ENCODE data around the gene CD300C.

The CD300C gene

DNA sequence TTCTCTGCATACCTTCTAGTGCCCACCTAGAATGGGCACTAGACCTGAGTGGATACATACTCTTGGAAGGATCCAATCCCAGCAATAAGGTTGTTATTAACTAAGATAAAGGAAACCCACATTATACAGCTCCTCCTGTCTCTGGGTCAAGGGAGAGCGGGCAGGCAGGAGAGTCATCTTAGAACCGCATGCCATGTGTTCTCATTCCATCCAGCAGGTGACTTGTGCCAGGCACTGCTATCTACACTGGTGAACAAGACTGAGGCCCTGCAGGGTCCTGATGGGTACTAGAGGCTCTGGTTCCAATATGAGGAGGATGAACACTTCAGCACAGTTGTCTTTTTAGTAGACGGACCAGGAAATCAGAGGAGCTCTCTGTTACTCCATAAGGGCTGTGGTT lies 27.3 kb upstream of the CD300C start:
- Histone ChIP-seq H4K20me1 (ENCODE audit: control insufficient read depth, insufficient read depth, low read depth, low read length) (no peaks in the 10 kb centered on the region), H3K4me3 (ENCODE audit: low read length) (no peak overlapping the region), H3K9me3 (ENCODE audit: control insufficient read depth, insufficient read depth, low read length) (no peaks in the 10 kb centered on the region), H3K4me2 (ENCODE audit: low read length) (no peak overlapping the region), H3K27ac (ENCODE audit: low read depth, low read length) (no peak overlapping the region), H3K36me3 (ENCODE audit: control insufficient read depth, low read length) (no peaks in the 10 kb centered on the region), H3F3A (ENCODE audit: control insufficient read depth, insufficient read depth) (no peaks in the 10 kb centered on the region), H3K9me2 (replicated peaks; ENCODE audit: control insufficient read depth, low read length) (no peaks in the 10 kb centered on the region), H3K4me1 (ENCODE audit: control insufficient read depth, low read length) (no peaks in the 10 kb centered on the region), H3K27me3 (ENCODE audit: control insufficient read depth, low read length) (peaks cover 4% of the 10 kb centered on the region; the same call in 1 of the 2 replicates), H3K79me2 (ENCODE audit: control insufficient read depth, low read length) (no peaks in the 10 kb centered on the region)
- TF ChIP-seq EZH2phosphoT487 (IDR thresholded peaks at IDR 0.05; ENCODE audit: borderline replicate concordance, low read length): no peak
- TF ChIP-seq, protein P1, sequence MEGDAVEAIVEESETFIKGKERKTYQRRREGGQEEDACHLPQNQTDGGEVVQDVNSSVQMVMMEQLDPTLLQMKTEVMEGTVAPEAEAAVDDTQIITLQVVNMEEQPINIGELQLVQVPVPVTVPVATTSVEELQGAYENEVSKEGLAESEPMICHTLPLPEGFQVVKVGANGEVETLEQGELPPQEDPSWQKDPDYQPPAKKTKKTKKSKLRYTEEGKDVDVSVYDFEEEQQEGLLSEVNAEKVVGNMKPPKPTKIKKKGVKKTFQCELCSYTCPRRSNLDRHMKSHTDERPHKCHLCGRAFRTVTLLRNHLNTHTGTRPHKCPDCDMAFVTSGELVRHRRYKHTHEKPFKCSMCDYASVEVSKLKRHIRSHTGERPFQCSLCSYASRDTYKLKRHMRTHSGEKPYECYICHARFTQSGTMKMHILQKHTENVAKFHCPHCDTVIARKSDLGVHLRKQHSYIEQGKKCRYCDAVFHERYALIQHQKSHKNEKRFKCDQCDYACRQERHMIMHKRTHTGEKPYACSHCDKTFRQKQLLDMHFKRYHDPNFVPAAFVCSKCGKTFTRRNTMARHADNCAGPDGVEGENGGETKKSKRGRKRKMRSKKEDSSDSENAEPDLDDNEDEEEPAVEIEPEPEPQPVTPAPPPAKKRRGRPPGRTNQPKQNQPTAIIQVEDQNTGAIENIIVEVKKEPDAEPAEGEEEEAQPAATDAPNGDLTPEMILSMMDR (IDR thresholded peaks at IDR 0.05; ENCODE audit: low read depth, low read length, poor library complexity, severe bottlenecking): no peak

DNA sequence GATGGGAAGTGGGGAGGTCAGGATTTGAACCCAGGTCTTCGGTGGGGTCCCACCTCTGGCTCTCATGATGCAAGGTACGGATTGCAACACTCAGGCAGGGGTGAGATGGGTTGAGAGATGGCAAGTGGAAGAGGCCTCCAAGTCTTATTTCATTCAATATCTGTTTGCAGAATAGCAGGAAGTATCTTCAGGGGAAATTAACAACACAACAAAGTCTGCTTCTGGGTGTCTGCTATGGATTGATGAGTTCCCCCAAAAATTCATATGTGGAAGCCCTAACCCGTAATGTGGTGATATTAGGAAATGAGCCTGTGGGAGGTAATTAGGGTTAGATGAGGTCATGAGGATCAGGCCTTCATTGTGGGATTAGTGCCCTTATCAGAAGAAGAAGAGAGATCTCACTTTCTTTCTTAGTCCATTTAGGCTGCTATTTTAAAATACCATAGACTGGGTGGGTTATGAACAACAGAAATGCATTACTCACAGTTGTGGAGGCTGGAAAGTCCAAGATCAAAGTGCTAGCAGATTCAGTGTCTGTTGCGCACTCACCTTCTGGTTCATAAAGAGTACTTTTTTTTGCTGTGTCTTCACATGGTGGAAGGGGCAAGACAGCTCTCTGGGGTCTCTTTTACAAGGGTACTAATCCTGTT lies 25.8 kb upstream of the CD300C start:
- Histone ChIP-seq H3K36me3 (ENCODE audit: control insufficient read depth, low read length) (no peaks in the 10 kb centered on the region), H4K20me1 (ENCODE audit: control insufficient read depth, insufficient read depth, low read depth, low read length) (no peaks in the 10 kb centered on the region), H3F3A (ENCODE audit: control insufficient read depth, insufficient read depth) (no peaks in the 10 kb centered on the region), H3K9me2 (replicated peaks; ENCODE audit: control insufficient read depth, low read length) (no peaks in the 10 kb centered on the region), H3K27ac (ENCODE audit: low read depth, low read length) (no peak overlapping the region), H3K4me3 (ENCODE audit: low read length) (no peak overlapping the region), H3K27me3 (ENCODE audit: control insufficient read depth, low read length) (peaks cover 4% of the 10 kb centered on the region; the same call in 1 of the 2 replicates), H3K4me1 (ENCODE audit: control insufficient read depth, low read length) (no peaks in the 10 kb centered on the region), H3K9me3 (ENCODE audit: control insufficient read depth, insufficient read depth, low read length) (no peaks in the 10 kb centered on the region), H3K79me2 (ENCODE audit: control insufficient read depth, low read length) (no peaks in the 10 kb centered on the region), H3K4me2 (ENCODE audit: low read length) (no peak overlapping the region)
- TF ChIP-seq, protein P1 (IDR thresholded peaks at IDR 0.05; ENCODE audit: low read depth, low read length, poor library complexity, severe bottlenecking): no peak
- no peak for TF ChIP-seq EZH2phosphoT487 (IDR thresholded peaks at IDR 0.05; ENCODE audit: borderline replicate concordance, low read length)

DNA sequence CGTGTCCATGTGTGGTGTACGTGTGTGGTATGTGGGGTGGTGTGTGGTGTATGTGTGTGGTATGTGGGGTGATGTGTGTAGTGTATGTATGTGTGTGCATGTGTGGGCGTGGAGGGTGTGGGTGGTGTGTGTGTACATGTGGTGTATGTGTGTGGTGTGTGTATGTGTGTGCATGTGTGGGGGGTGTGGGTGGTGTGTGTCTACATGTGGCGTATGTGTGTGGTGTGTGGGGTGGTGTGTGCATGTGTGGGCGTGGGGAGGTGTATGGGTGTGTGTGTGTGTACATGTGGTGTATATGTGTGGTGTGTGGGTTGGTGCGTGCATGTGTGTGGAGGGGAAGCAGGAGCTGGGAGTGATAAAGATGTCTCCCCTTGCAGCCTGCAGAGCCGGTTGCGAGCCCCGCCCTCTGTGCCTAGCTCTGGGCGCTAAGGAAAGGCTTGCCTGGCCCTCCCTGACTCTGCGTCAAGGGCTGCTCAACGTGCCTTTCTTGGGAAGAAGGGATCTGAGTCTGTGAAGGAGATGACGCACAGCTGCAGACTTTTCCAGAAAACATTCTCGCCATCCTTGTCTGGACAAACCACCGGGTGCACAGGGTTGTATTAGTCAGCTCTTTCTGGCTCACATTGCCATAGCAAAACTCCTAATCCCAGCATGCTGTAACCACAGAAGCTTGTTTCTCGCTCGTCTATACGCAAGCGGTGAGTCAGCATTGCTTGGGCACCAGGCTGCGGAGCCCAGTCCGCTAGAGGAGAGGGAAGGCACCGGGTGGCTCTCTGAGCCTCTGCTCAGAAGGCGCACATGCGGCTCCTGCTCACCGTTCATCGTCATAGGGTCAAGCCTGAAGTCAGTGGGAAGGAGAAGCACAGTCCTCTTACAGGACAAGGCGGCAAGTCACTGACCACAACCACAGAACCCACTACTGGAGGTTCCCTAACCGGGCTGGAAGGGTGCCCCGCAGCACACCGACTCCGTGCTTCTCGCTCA lies 23.4 kb upstream of the CD300C start:
- no peak overlapping the region for H3K4me2 ChIP-seq (ENCODE audit: low read length)
- peaks cover 4% of the 10 kb centered on the region; the same call in 1 of the 2 replicates for H3K27me3 ChIP-seq (ENCODE audit: control insufficient read depth, low read length)
- TF ChIP-seq EZH2phosphoT487 (IDR thresholded peaks at IDR 0.05; ENCODE audit: borderline replicate concordance, low read length): no peak
- TF ChIP-seq, protein P1 (IDR thresholded peaks at IDR 0.05; ENCODE audit: low read depth, low read length, poor library complexity, severe bottlenecking): no peak
- H3K36me3 ChIP-seq (ENCODE audit: control insufficient read depth, low read length): no peaks in the 10 kb centered on the region
- H3K9me3 ChIP-seq (ENCODE audit: control insufficient read depth, insufficient read depth, low read length): no peaks in the 10 kb centered on the region
- H4K20me1 ChIP-seq (ENCODE audit: control insufficient read depth, insufficient read depth, low read depth, low read length): no peaks in the 10 kb centered on the region
- H3F3A ChIP-seq (ENCODE audit: control insufficient read depth, insufficient read depth): no peaks in the 10 kb centered on the region
- no peaks in the 10 kb centered on the region for H3K9me2 ChIP-seq (replicated peaks; ENCODE audit: control insufficient read depth, low read length)
- H3K4me1 ChIP-seq (ENCODE audit: control insufficient read depth, low read length): no peaks in the 10 kb centered on the region
- H3K4me3 ChIP-seq (ENCODE audit: low read length): no peak overlapping the region
- no peak overlapping the region for H3K27ac ChIP-seq (ENCODE audit: low read depth, low read length)
- no peaks in the 10 kb centered on the region for H3K79me2 ChIP-seq (ENCODE audit: control insufficient read depth, low read length)

Data from DOHH2 (cell line).